ENCODE measurements around the gene OSGIN1.

OSGIN1 gene

GRCh38 chr16:83972256-83973008, 19.4 kb downstream of the OSGIN1 start:
- no peak for DNase-seq (ENCODE audit: low read depth)

GRCh38 chr16:83973077-83973476, 20.0 kb downstream of the OSGIN1 start:
- no peak for DNase-seq (ENCODE audit: low read depth)

- no peak for DNase-seq (ENCODE audit: low read depth)
Measured at GRCh38 chr16:83973581-83974385, 20.7 kb downstream of the OSGIN1 start.

- DNase-seq (ENCODE audit: low read depth), result no peak
Measured at GRCh38 chr16:83974475-83974874, 21.4 kb downstream of the OSGIN1 start.

GRCh38 chr16:83975590-83976260, 22.7 kb downstream of the OSGIN1 start:
- DNase-seq (ENCODE audit: low read depth), result no peak

GRCh38 chr16:83977056-83977815, 24.2 kb downstream of the OSGIN1 start:
- DNase-seq (ENCODE audit: low read depth), result no peak

GRCh38 chr16:83978401-83978904, 25.4 kb downstream of the OSGIN1 start:
- no peak for DNase-seq (ENCODE audit: low read depth)

GRCh38 chr16:83979441-83979840, 26.4 kb downstream of the OSGIN1 start:
- DNase-seq (ENCODE audit: low read depth), result no peak

GRCh38 chr16:83980794-83981193, 27.8 kb downstream of the OSGIN1 start:
- DNase-seq (ENCODE audit: low read depth), result no peak

- DNase-seq (ENCODE audit: low read depth), result no peak
Measured at GRCh38 chr16:83981799-83982198, 28.8 kb downstream of the OSGIN1 start.

GRCh38 chr16:83983491-83983890, 30.5 kb downstream of the OSGIN1 start:
- no peak for DNase-seq (ENCODE audit: low read depth)

- DNase-seq (ENCODE audit: low read depth), result no peak
Measured at GRCh38 chr16:83989300-83989699, 36.3 kb downstream of the OSGIN1 start.

GRCh38 chr16:83990492-83990891, 37.5 kb downstream of the OSGIN1 start:
- DNase-seq (ENCODE audit: low read depth), result no peak

GRCh38 chr16:83992624-83993023, 39.6 kb downstream of the OSGIN1 start:
- no peak for DNase-seq (ENCODE audit: low read depth)

GRCh38 chr16:83994087-83994486, 41.0 kb downstream of the OSGIN1 start:
- DNase-seq (ENCODE audit: low read depth), result no peak

GRCh38 chr16:83994703-83995102, 41.7 kb downstream of the OSGIN1 start:
- DNase-seq (ENCODE audit: low read depth), result no peak

- no peak for DNase-seq (ENCODE audit: low read depth)
Measured at GRCh38 chr16:83995754-83996153, 42.7 kb downstream of the OSGIN1 start.

GRCh38 chr16:83996481-83997252, 43.6 kb downstream of the OSGIN1 start:
- no peak for DNase-seq (ENCODE audit: low read depth)

- DNase-seq (ENCODE audit: low read depth), result no peak
Measured at GRCh38 chr16:83998091-83998490, 45.1 kb downstream of the OSGIN1 start.

GRCh38 chr16:84000989-84001642, 48.1 kb downstream of the OSGIN1 start:
- DNase-seq (ENCODE audit: low read depth), result no peak

- DNase-seq (ENCODE audit: low read depth), result no peak
Measured at GRCh38 chr16:84001726-84002125, 48.7 kb downstream of the OSGIN1 start.

Data from stimulated activated CD8-positive, alpha-beta memory T cell treated with anti-CD3 and anti-CD28 coated beads, Interleukin-15, amount 100 ng/mL, for 24 hours (primary cell).